Heart right ventricle (tissue), 16 donors: ENCODE measurements around the gene METTL6. TPM values are rescaled to one million over a fixed set of nuclear protein-coding genes. Genes with fewer than 3 reads are reported as not detected.

Experiments
- ATAC-seq, 8 donors: fragments of 200-7000 bp; cut with Tn5 transposase; one replicate each; pipeline ENCODE4 v1.9.1; 2020; ENCODE audit warnings: mild to moderate bottlenecking in 8 of 8, moderate library complexity in 8 of 8, moderate number of reproducible peaks in 1 of 8
- DNase-seq, 2 donors: peaks; one replicate each; pipeline ENCODE4 v3.0.0-alpha.2; 2020
- H3K27ac ChIP-seq, 10 donors: fragments of 200-600 bp; sonication (generic) in 2 of 10; one replicate each; pipeline versions ENCODE4 v1.5.0 to v1.8.0; 2020 to 2022; ENCODE audit warnings: mild to moderate bottlenecking in 3 of 10
- H3K27me3 ChIP-seq, 7 donors: fragments of 200-600 bp; one replicate each; pipeline ENCODE4 v1.8.0; 2021 to 2022; ENCODE audit warnings: mild to moderate bottlenecking in 2 of 7
- H3K36me3 ChIP-seq, 9 donors: fragments of 200-600 bp; sonication (generic) in 1 of 9; one replicate each; pipeline versions ENCODE4 v1.5.0 to v1.8.0; 2020 to 2022; ENCODE audit warnings: mild to moderate bottlenecking in 2 of 9
- H3K4me1 ChIP-seq, 9 donors: fragments of 200-600 bp; sonication (generic) in 1 of 9; one replicate each; pipeline versions ENCODE4 v1.5.0 to v1.8.0; 2020 to 2022; ENCODE audit warnings: mild to moderate bottlenecking in 4 of 9
- H3K4me3 ChIP-seq, 10 donors: fragments of 200-600 bp; sonication (generic) in 2 of 10; one replicate each; pipeline versions ENCODE4 v1.5.0 to v1.8.0; 2020 to 2022; ENCODE audit warnings: mild to moderate bottlenecking in 7 of 10, moderate library complexity in 2 of 10
- H3K9me3 ChIP-seq, 11 donors: fragments of 200-600 bp in 10 of 11; sonication (generic) in 2 of 11; one replicate each; pipeline versions ENCODE4 v1.5.0 to v1.8.0; 2013 to 2022; ENCODE audit warnings: mild to moderate bottlenecking in 2 of 11, control low read depth in 1 of 11, moderate library complexity in 1 of 11
- CTCF ChIP-seq, 9 donors: fragments of 200-600 bp; sonication (generic) in 2 of 9; IDR thresholded peaks; one replicate each; pipeline versions ENCODE4 v1.5.0 to v1.8.0; 2021 to 2022; ENCODE audit warnings: antibody characterized with exemption in 9 of 9, mild to moderate bottlenecking in 5 of 9, moderate library complexity in 1 of 9
- WGBS, 2 donors: extraction: QIAGEN DNeasy Blood & Tissue Kit; methylation state at CpG; one replicate each; pipeline ENCODE4 v1.1.7; 2013; ENCODE audit warnings: inconsistent platforms in 1 of 2; 5-methylcytosine and 5-hydroxymethylcytosine counted together
- intact Hi-C, 10 donors: fragments of 100-400 bp; cut with DNase I; formaldehyde crosslinking; loops; one replicate each; pipeline versions ENCODE4 v1.11.1 to v1.14.2; 2022
- polyA plus RNA-seq, 2 donors: library from polyadenylated mRNA; stranded (reverse); fragments of 200-250 nt; gene quantifications; one replicate each; pipeline ENCODE4 v1.2.3, GENCODE V29; 2013
- total RNA-seq, 10 donors: library from RNA; stranded (reverse); fragmentation: NEBNext Ultra II Directional in 3 of 10; extraction: Animal tissue kit (Norgen Biotek cat#: 25700) in 3 of 10; gene quantifications; one replicate each; pipeline versions ENCODE4 v1.2.1 to v1.2.4, GENCODE V29; 2021 to 2023
- donor health status: Arrhythmogenic right ventricular cardiomyopathy.
- donor health status: ischemic (EF 13 %, LVEDD 7.1; RV severe dilation, severe dysfunction).
- donor health status: healthy with polysubstance abuse.
- donor health status: DM: no; HTN: yes; CAD: no.
- donor health status: DM: no; HTN: no; CAD: no.
- donor health status: ischemic (EF 25% LVEDD 6.9; RV normal size, moderate dysfunction).
- donor health status: ischemic (EF 25% LVEDD 5.7; RV mildly dilated, moderate dysfunction).
- donor health status: healthy.
- donor health status: DM: yes; HTN: yes; CAD: no.
- donor health status: Ischemic cardiomyopathy.
- donor health status: ischemic (EF 35%, LVEDD 5.7; RV mildly dilated, moderate dysfunction).
- donor health status: nonischemic (EF 11% LVEDD 7.7; RV severe dilation, severe dysfunction).
- donor health status: DM: yes; HTN: yes; CAD: no.
- donor health status: PGD.
- donor health status: ischemic (EF 29% LVEDD 5.4; RV normal size, mild dysfunction).
- donor health status: nonischemic (EF 23%, LVEDD 6.1; RV moderate dilation, normal function).

The METTL6 gene
- total and polyA plus RNA-seq, 12 donors = 3.8 to 11.3 (median 9.4) TPM

- DNase-seq (no peak), ATAC-seq (no peak)
- Histone ChIP-seq H3K36me3 (peaks cover 0 to 97% (median 58%) of the 10 kb centered on the region in 9 donors), H3K9me3 (no peaks in the 10 kb centered on the region), H3K4me1 (peaks cover 0 to 44% (median 5%) of the 10 kb centered on the region in 9 donors), H3K27ac (peak overlapping the region in 1 of 10 donors; percentile 66), H3K4me3 (no peak overlapping the region), H3K27me3 (no peaks in the 10 kb centered on the region)
- TF ChIP-seq CTCF (IDR thresholded peaks at IDR 0.05) = no peak
- intact Hi-C loops = loop anchor here in 2 of 10 donors (10.0 kb wide), 1 partner anchor 116 kb away; no protein-coding TSS in a partner anchor
- WGBS, 2 donors = 90 to 94% methylated on average over 4 of the region's 4 CpGs
These were observed 11.6 kb upstream of the METTL6 start for GRCh38 chr3:15438983-15439382.

- Histone ChIP-seq H3K36me3 (peaks cover 0 to 100% (median 67%) of the 10 kb centered on the region in 9 donors), H3K27ac (no peak overlapping the region), H3K4me1 (peaks cover 0 to 35% (median 21%) of the 10 kb centered on the region in 9 donors), H3K9me3 (no peaks in the 10 kb centered on the region), H3K4me3 (no peak overlapping the region), H3K27me3 (no peaks in the 10 kb centered on the region)
- DNase-seq (no peak), ATAC-seq (no peak)
- no peak for TF ChIP-seq CTCF (IDR thresholded peaks at IDR 0.05)
- intact Hi-C loops = loop anchor here in 2 of 10 donors (10.0 kb wide), 1 partner anchor 119 kb away; no protein-coding TSS in a partner anchor
- 92 to 95% methylated on average over 6 of the region's 6 CpGs for WGBS, 2 donors
These were observed 8.9 kb upstream of the METTL6 start for GRCh38 chr3:15436246-15436645.

- ATAC-seq (no peak), DNase-seq (no peak)
- Histone ChIP-seq H3K4me1 (peaks cover 0 to 36% (median 23%) of the 10 kb centered on the region in 9 donors), H3K27me3 (no peaks in the 10 kb centered on the region), H3K4me3 (no peak overlapping the region), H3K9me3 (no peaks in the 10 kb centered on the region), H3K27ac (no peak overlapping the region), H3K36me3 (peaks cover 0 to 99% (median 69%) of the 10 kb centered on the region in 9 donors)
- intact Hi-C loops = loop anchor here in 3 of 10 donors (5.0 to 10.0 kb wide), 2 partner anchors 120 to 123 kb away; no protein-coding TSS in a partner anchor
- TF ChIP-seq CTCF (IDR thresholded peaks at IDR 0.05) = no peak
- WGBS, 2 donors = 96 to 97% methylated on average over 4 of the region's 4 CpGs
These were observed 7.4 kb upstream of the METTL6 start for GRCh38 chr3:15434756-15435155.

- peak in 2 of 8 donors; percentile 22 to 55 for ATAC-seq
- WGBS, 2 donors = 97 to 98% methylated on average over 1 of the region's 1 CpG
- H3K4me1 ChIP-seq = peaks cover 3 to 48% (median 29%) of the 10 kb centered on the region in 9 donors
- H3K27ac ChIP-seq = no peak overlapping the region
- TF ChIP-seq CTCF (IDR thresholded peaks at IDR 0.05) = no peak
- no peak for DNase-seq
- H3K9me3 ChIP-seq = no peaks in the 10 kb centered on the region
- peaks cover 0 to 88% (median 59%) of the 10 kb centered on the region in 9 donors for H3K36me3 ChIP-seq
- H3K27me3 ChIP-seq = no peaks in the 10 kb centered on the region
- intact Hi-C loops = loop anchor here in 3 of 10 donors (5.0 to 10.0 kb wide), 2 partner anchors 121 to 124 kb away; no protein-coding TSS in a partner anchor
- H3K4me3 ChIP-seq = no peak overlapping the region
These were observed 6.2 kb upstream of the METTL6 start for GRCh38 chr3:15433531-15433930.
